Smooth muscle cell (in vitro differentiated cells): Measurements from ENCODE around the gene BRINP1. TPM values are rescaled to one million over a fixed set of nuclear protein-coding genes. Genes with fewer than 3 reads are reported as not detected.

Source experiments
- DNase-seq: peaks from one replicate; lab custom pipeline; 2025; ENCODE audit not compliant: unreplicated experiment; lab: John Stamatoyannopoulos, UW
- H2AFZ ChIP-seq: fragments of 200-600 bp; sonication (generic); 2 replicates; pipeline ENCODE4 v1.6.0; 2016; ENCODE audit warnings: antibody characterized with exemption, low read depth, mild to moderate bottlenecking
- H3F3A ChIP-seq: fragments of 200-600 bp; sonication (generic); 2 replicates; pipeline ENCODE4 v1.6.0; 2017; ENCODE audit warnings: antibody characterized with exemption, low read depth
- H3K27ac ChIP-seq: fragments of 200-600 bp; sonication (generic); 2 replicates; pipeline ENCODE4 v1.5.1; 2016; ENCODE audit warnings: low read depth, mild to moderate bottlenecking
- H3K27me3 ChIP-seq: fragments of 200-600 bp; sonication (generic); 2 replicates; pipeline ENCODE4 v1.6.1; 2016; ENCODE audit warnings: low read depth, mild to moderate bottlenecking
- H3K36me3 ChIP-seq: fragments of 200-600 bp; sonication (generic); 2 replicates; pipeline ENCODE4 v1.5.1; 2016; ENCODE audit warnings: low read depth
- H3K4me1 ChIP-seq: fragments of 200-600 bp; sonication (generic); 2 replicates; pipeline ENCODE4 v1.5.1; 2016; ENCODE audit warnings: low read depth
- H3K4me2 ChIP-seq: fragments of 200-600 bp; sonication (generic); 2 replicates; pipeline ENCODE4 v1.6.0; 2016; ENCODE audit warnings: mild to moderate bottlenecking
- H3K4me3 ChIP-seq: fragments of 200-600 bp; sonication (generic); 2 replicates; pipeline ENCODE4 v1.5.1; 2016; ENCODE audit warnings: mild to moderate bottlenecking
- H3K79me2 ChIP-seq: fragments of 200-600 bp; sonication (generic); 2 replicates; pipeline ENCODE4 v1.6.0; 2016; ENCODE audit warnings: low read depth, mild to moderate bottlenecking
- H3K9ac ChIP-seq: fragments of 200-600 bp; sonication (generic); 2 replicates; pipeline ENCODE4 v1.6.0; 2016; ENCODE audit warnings: low read depth
- H3K9me3 ChIP-seq: fragments of 200-600 bp; sonication (generic); replicated peaks from 2 replicates; pipeline ENCODE4 v1.5.1; 2016; ENCODE audit warnings: low read depth
- H4K20me1 ChIP-seq: fragments of 200-600 bp; sonication (generic); 2 replicates; pipeline ENCODE4 v1.6.0; 2016; ENCODE audit warnings: low read depth
- CTCF ChIP-seq: fragments of 200-600 bp; sonication (generic); IDR thresholded peaks from 2 replicates; pipeline ENCODE4 v1.5.1; 2017; ENCODE audit warnings: borderline replicate concordance, mild to moderate bottlenecking, antibody characterized with exemption; ENCODE audit not compliant: insufficient read depth, poor library complexity, severe bottlenecking
- WGBS: methylation state at CpG from one replicate; pipeline ENCODE4 v1.1.7; 2016; ENCODE audit warnings: low lambda C conversion rate; 5-methylcytosine and 5-hydroxymethylcytosine counted together
- polyA plus RNA-seq: library from polyadenylated mRNA; unstranded; fragments of >200 nt; fragmentation: Nextera tagmentation; extraction: Ambion mirVana; gene quantifications from 2 replicates; pipeline ENCODE4 v1.2.1, GENCODE V29; 2016
- total RNA-seq: library from RNA; depleted of rRNA; stranded (reverse); fragments of >200 nt; gene quantifications from 2 replicates; pipeline ENCODE4 v1.2.3, GENCODE V29; 2014

The BRINP1 gene
- total and polyA plus RNA-seq, 2 experiments from 2014 or later = 0.19 to 0.45 TPM

- Histone ChIP-seq H3K36me3 (no peaks in the 10 kb centered on the region), H2AFZ (no peak overlapping the region), H3K4me3 (no peak overlapping the region), H3K9ac (no peak overlapping the region), H3K4me1 (no peaks in the 10 kb centered on the region), H3K27ac (no peak overlapping the region), H3F3A (no peaks in the 10 kb centered on the region), H3K9me3 (no peaks in the 10 kb centered on the region), H3K27me3 (no peaks in the 10 kb centered on the region), H3K4me2 (no peak overlapping the region), H4K20me1 (no peaks in the 10 kb centered on the region), H3K79me2 (no peaks in the 10 kb centered on the region)
- no peak for TF ChIP-seq CTCF
- DNase-seq = no peak
- 77% methylated on average over 5 of the region's 5 CpGs for WGBS
Observed at GRCh38 chr9:119310741-119311140, 58.5 kb downstream of the BRINP1 start.

- Histone ChIP-seq H2AFZ (no peak overlapping the region), H3K4me3 (no peak overlapping the region), H3K36me3 (no peaks in the 10 kb centered on the region), H3K4me2 (no peak overlapping the region), H4K20me1 (no peaks in the 10 kb centered on the region), H3K4me1 (peaks cover 5% of the 10 kb centered on the region), H3K27ac (no peak overlapping the region), H3F3A (no peaks in the 10 kb centered on the region), H3K79me2 (no peaks in the 10 kb centered on the region), H3K9ac (no peak overlapping the region), H3K9me3 (no peaks in the 10 kb centered on the region), H3K27me3 (no peaks in the 10 kb centered on the region)
- no peak for TF ChIP-seq CTCF
- WGBS = 93% methylated on average over 5 of the region's 5 CpGs
- DNase-seq = no peak
Observed at GRCh38 chr9:119307471-119307870, 61.8 kb downstream of the BRINP1 start.

GRCh38 chr9:119304555-119304954 lies 64.7 kb downstream of the BRINP1 start:
- no peaks in the 10 kb centered on the region for H3K36me3 ChIP-seq
- no peaks in the 10 kb centered on the region for H4K20me1 ChIP-seq
- DNase-seq = no peak
- H3K4me1 ChIP-seq = peaks cover 5% of the 10 kb centered on the region
- H2AFZ ChIP-seq = no peak overlapping the region
- WGBS = 77% methylated on average over 3 of the region's 3 CpGs
- no peaks in the 10 kb centered on the region for H3F3A ChIP-seq
- no peak overlapping the region for H3K27ac ChIP-seq
- no peaks in the 10 kb centered on the region for H3K9me3 ChIP-seq
- no peak overlapping the region for H3K4me2 ChIP-seq
- no peaks in the 10 kb centered on the region for H3K79me2 ChIP-seq
- no peak overlapping the region for H3K4me3 ChIP-seq
- TF ChIP-seq CTCF = no peak
- no peaks in the 10 kb centered on the region for H3K27me3 ChIP-seq
- H3K9ac ChIP-seq = no peak overlapping the region

- H3F3A ChIP-seq = no peaks in the 10 kb centered on the region
- H3K9ac ChIP-seq = no peak overlapping the region
- TF ChIP-seq CTCF = no peak
- H3K9me3 ChIP-seq = no peaks in the 10 kb centered on the region
- H3K4me2 ChIP-seq = no peak overlapping the region
- H3K27me3 ChIP-seq = no peaks in the 10 kb centered on the region
- H4K20me1 ChIP-seq = no peaks in the 10 kb centered on the region
- H3K27ac ChIP-seq = no peak overlapping the region
- no peak for DNase-seq
- H3K36me3 ChIP-seq = no peaks in the 10 kb centered on the region
- H2AFZ ChIP-seq = no peak overlapping the region
- H3K4me1 ChIP-seq = peaks cover 5% of the 10 kb centered on the region
- 92% methylated on average over 13 of the region's 13 CpGs for WGBS
- H3K4me3 ChIP-seq = no peak overlapping the region
- no peaks in the 10 kb centered on the region for H3K79me2 ChIP-seq
Observed at GRCh38 chr9:119302988-119303698, 66.1 kb downstream of the BRINP1 start.
